ENCODE measurements around the gene ZP1. TPM values are rescaled to one million over a fixed set of nuclear protein-coding genes. Genes with fewer than 3 reads are reported as not detected.

ZP1 gene
- total and polyA plus RNA-seq, 2 of the 13 experiments (the other 11 are each of a cell fraction or from before 2014, with no cell fraction given): 0.16 TPM; not detected in 1

DNA sequence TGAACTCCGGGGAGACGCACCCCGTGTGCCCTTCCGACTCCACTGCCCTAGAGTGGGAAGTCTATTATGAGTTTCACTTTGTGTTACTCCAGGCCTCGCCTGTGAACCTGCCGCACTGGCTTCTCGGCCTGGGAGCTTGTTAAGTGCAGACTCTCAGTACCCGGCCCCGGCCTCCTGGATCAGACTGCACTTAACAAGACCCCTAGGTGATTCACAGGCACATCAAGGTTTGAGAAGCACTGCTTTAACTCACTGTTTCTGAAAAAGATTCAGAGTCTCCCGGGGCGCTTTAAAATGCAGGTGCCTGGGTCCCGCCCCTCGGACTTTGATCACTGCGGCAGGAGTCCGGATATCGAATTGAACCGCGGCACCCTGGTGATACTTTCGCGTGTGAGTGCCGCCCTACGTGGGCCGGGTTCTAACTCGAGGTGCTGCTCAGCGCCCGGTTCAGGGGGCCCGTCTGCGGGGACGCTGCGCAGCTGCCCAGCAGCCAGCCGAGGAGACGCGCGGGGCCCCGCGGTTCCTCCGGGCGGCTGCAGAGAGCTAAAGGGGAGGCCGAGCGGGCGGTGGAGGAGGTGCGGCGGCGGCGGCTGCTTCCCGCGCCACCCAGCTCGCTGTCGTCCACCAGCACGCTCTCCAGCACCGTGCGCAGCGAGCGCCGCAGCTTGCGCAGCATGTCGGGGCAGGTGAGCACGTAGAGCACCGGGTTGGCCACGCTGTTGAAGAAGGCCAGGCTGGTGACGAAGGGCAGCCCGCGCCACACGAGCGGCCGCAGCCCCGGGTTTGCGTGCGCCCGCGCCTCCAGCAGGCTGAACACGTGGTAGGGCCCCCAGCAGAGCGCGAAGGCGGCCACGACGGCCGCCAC is 15.0 kb upstream of the ZP1 start:
- Histone ChIP-seq H4K20me1 (ENCODE audit: insufficient read depth, low read length) (no peaks in the 10 kb centered on the region), H3K27me3 (ENCODE audit: control insufficient read depth in 1 of 2, insufficient read depth in 2 of 2, low read length in 2 of 2) (no peaks in the 10 kb centered on the region), H2AFZ (ENCODE audit: low read length) (no peak overlapping the region), H3K4me1 (ENCODE audit: insufficient read depth, low read length) (peaks cover 37% of the 10 kb centered on the region), H3K9me3 (ENCODE audit: low read length) (no peaks in the 10 kb centered on the region), H3K4me3 (replicated peaks in 1 of 3; ENCODE audit: insufficient read depth in 1 of 3, low read depth in 2 of 3, low read length in 3 of 3) (no peak overlapping the region), H3K36me3 (replicated peaks in 1 of 2; ENCODE audit: control insufficient read depth in 1 of 2, insufficient read depth in 2 of 2, low read length in 2 of 2) (peaks cover 27 to 48% of the 10 kb centered on the region in 2 experiments; a peak in 4 of 5 replicates), H3K27ac (ENCODE audit: extremely low read length, insufficient read depth, low read length) (peak overlapping the region; percentile 16), H3K79me2 (ENCODE audit: insufficient read depth, low read length) (peaks cover 4% of the 10 kb centered on the region), H3K4me2 (ENCODE audit: low read depth, low read length) (no peak overlapping the region), H3K9ac (ENCODE audit: insufficient read depth, low read depth, low read length) (no peak overlapping the region)
- ChIA-PET CTCF (ENCODE audit: low intra/inter-chr PET ratio, low total read pairs) (no interaction called here), POLR2A (no interaction called here)
- no peak for FAIRE-seq
- BruUV-seq (replicated peaks): no TSS peak
- WGBS (ENCODE audit: low lambda C conversion rate): 96% methylated on average over 60 of the region's 78 CpGs
- intact Hi-C loops (cut with micrococcal nuclease; ENCODE audit: unreplicated experiment) (no loop called here), in situ Hi-C loops (cut with HindIII; ENCODE audit: extremely low pct_ligation_motif_present, low pct_unique_long_range_greater_than_20kb) (no loop called here)
- ATAC-seq: no peak
- no peak for DNase-seq (ENCODE audit: low spot score)
- TF ChIP-seq RERE (CRISPR knock-in tag; IDR thresholded peaks at IDR 0.05; ENCODE audit: low read depth): no peak
- 0 out of 2 replicates have a peak, but pooled peaks have one; percentile 12 for TF ChIP-seq POLR2AphosphoS2 (IDR thresholded peaks at IDR 0.05; ENCODE audit: low read depth, low read length)
- TF ChIP-seq ZNF614 (CRISPR knock-in tag; IDR thresholded peaks at IDR 0.05; ENCODE audit: borderline replicate concordance): no peak
- no peak for TF ChIP-seq UBTF (CRISPR knock-in tag; IDR thresholded peaks at IDR 0.05)
- TF ChIP-seq TEAD2 (CRISPR knock-in tag; IDR thresholded peaks at IDR 0.05): no peak
- no peak for TF ChIP-seq KLF11 (CRISPR knock-in tag; IDR thresholded peaks at IDR 0.05)
- TF ChIP-seq BATF2 (CRISPR knock-in tag; IDR thresholded peaks at IDR 0.05): no peak
- TF ChIP-seq RBM22 (optimal IDR thresholded peaks at IDR 0.05; ENCODE audit: low read length): peak; percentile 28
- TF ChIP-seq, protein P1, sequence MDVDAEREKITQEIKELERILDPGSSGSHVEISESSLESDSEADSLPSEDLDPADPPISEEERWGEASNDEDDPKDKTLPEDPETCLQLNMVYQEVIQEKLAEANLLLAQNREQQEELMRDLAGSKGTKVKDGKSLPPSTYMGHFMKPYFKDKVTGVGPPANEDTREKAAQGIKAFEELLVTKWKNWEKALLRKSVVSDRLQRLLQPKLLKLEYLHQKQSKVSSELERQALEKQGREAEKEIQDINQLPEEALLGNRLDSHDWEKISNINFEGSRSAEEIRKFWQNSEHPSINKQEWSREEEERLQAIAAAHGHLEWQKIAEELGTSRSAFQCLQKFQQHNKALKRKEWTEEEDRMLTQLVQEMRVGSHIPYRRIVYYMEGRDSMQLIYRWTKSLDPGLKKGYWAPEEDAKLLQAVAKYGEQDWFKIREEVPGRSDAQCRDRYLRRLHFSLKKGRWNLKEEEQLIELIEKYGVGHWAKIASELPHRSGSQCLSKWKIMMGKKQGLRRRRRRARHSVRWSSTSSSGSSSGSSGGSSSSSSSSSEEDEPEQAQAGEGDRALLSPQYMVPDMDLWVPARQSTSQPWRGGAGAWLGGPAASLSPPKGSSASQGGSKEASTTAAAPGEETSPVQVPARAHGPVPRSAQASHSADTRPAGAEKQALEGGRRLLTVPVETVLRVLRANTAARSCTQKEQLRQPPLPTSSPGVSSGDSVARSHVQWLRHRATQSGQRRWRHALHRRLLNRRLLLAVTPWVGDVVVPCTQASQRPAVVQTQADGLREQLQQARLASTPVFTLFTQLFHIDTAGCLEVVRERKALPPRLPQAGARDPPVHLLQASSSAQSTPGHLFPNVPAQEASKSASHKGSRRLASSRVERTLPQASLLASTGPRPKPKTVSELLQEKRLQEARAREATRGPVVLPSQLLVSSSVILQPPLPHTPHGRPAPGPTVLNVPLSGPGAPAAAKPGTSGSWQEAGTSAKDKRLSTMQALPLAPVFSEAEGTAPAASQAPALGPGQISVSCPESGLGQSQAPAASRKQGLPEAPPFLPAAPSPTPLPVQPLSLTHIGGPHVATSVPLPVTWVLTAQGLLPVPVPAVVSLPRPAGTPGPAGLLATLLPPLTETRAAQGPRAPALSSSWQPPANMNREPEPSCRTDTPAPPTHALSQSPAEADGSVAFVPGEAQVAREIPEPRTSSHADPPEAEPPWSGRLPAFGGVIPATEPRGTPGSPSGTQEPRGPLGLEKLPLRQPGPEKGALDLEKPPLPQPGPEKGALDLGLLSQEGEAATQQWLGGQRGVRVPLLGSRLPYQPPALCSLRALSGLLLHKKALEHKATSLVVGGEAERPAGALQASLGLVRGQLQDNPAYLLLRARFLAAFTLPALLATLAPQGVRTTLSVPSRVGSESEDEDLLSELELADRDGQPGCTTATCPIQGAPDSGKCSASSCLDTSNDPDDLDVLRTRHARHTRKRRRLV (CRISPR knock-in tag; IDR thresholded peaks at IDR 0.05): no peak
